Measurements from ENCODE around the gene ZNF787. TPM values are rescaled to one million over a fixed set of nuclear protein-coding genes. Genes with fewer than 3 reads are reported as not detected.
A peak's percentile ranks its signal among the peaks of the same experiment; 100 is the strongest.

The ZNF787 gene
- total and polyA plus RNA-seq, 2 of the 13 experiments (the other 11 are each of a cell fraction or from before 2014, with no cell fraction given): 15.1 to 42.8 TPM

- no peak overlapping the region for H2AFZ ChIP-seq (ENCODE audit: low read length)
These were observed 13.3 kb downstream of the ZNF787 start for GRCh38 chr19:56107626-56108351.

More at GRCh38 chr19:56107626-56108351, 13.3 kb downstream of the ZNF787 start:
- no TSS peak for BruUV-seq (replicated peaks)
- no peak for DNase-seq (ENCODE audit: low spot score)
- 93% methylated on average over 14 of the region's 27 CpGs for WGBS (ENCODE audit: low lambda C conversion rate)
- peaks cover 77% of the 10 kb centered on the region for H4K20me1 ChIP-seq (ENCODE audit: insufficient read depth, low read length)
- intact Hi-C loops (cut with micrococcal nuclease; ENCODE audit: unreplicated experiment): no loop called here
- FAIRE-seq: no peak
- H3K9me3 ChIP-seq (ENCODE audit: low read length): no peaks in the 10 kb centered on the region
- ChIA-PET POLR2A (interaction anchor here (1.0 kb wide), 1 partner anchor 63 kb away, joined by 5 read pairs; no protein-coding TSS in a partner anchor), CTCF (ENCODE audit: low intra/inter-chr PET ratio, low total read pairs) (no interaction called here)
- no peak overlapping the region for H3K9ac ChIP-seq (ENCODE audit: insufficient read depth, low read depth, low read length)
- H3K36me3 ChIP-seq (replicated peaks in 1 of 2; ENCODE audit: control insufficient read depth in 1 of 2, insufficient read depth in 2 of 2, low read length in 2 of 2): peaks cover 9 to 18% of the 10 kb centered on the region in 2 experiments; a peak in 4 of 5 replicates
- H3K4me2 ChIP-seq (ENCODE audit: low read depth, low read length): no peak overlapping the region
- no peak overlapping the region for H3K4me3 ChIP-seq (replicated peaks in 1 of 3; ENCODE audit: insufficient read depth in 1 of 3, low read depth in 2 of 3, low read length in 3 of 3)
- no peak for TF ChIP-seq PRPF4 (IDR thresholded peaks at IDR 0.05; ENCODE audit: low read depth, low read length, poor library complexity, severe bottlenecking)
- TF ChIP-seq NR2C2 (CRISPR knock-in tag; IDR thresholded peaks at IDR 0.05; ENCODE audit: borderline replicate concordance): peak; percentile 9; the same call in 1 of the 2 replicates
- TF ChIP-seq AGO2 (optimal IDR thresholded peaks at IDR 0.05; ENCODE audit: low read depth, low read length): peak; percentile 11
- TF ChIP-seq ZNF512 (CRISPR knock-in tag; IDR thresholded peaks at IDR 0.05): no peak
- TF ChIP-seq PHF20 (CRISPR knock-in tag; IDR thresholded peaks at IDR 0.05): no peak
- TF ChIP-seq ATF1 (CRISPR knock-in tag; IDR thresholded peaks at IDR 0.05): no peak
- TF ChIP-seq ZNF232 (CRISPR knock-in tag; IDR thresholded peaks at IDR 0.05; ENCODE audit: borderline replicate concordance): no peak
- no peak for TF ChIP-seq RFX5 (IDR thresholded peaks at IDR 0.05; ENCODE audit: low read depth, low read length)
- TF ChIP-seq ZSCAN25 (CRISPR knock-in tag; IDR thresholded peaks at IDR 0.05): peak; percentile 88
- TF ChIP-seq ZNF350 (CRISPR knock-in tag; IDR thresholded peaks at IDR 0.05; ENCODE audit: borderline replicate concordance, low read depth): no peak
- TF ChIP-seq ZNF496 (CRISPR knock-in tag; IDR thresholded peaks at IDR 0.05; ENCODE audit: insufficient replicate concordance): no peak
- TF ChIP-seq BORCS8-MEF2B (CRISPR knock-in tag; IDR thresholded peaks at IDR 0.05): no peak
- no peak for TF ChIP-seq ZBTB10 (CRISPR knock-in tag; IDR thresholded peaks at IDR 0.05; ENCODE audit: borderline replicate concordance)
- no peak for TF ChIP-seq MAZ (IDR thresholded peaks at IDR 0.05; ENCODE audit: borderline replicate concordance, low read depth, low read length)
- no peak for TF ChIP-seq MAZ (CRISPR knock-in tag; IDR thresholded peaks at IDR 0.05; ENCODE audit: low read depth)
- no peak for TF ChIP-seq HDAC6 (IDR thresholded peaks at IDR 0.05; ENCODE audit: low read depth, low read length)
- ATAC-seq: no peak
- no peak overlapping the region for H3K27ac ChIP-seq (ENCODE audit: extremely low read length, insufficient read depth, low read length)
- H3K27me3 ChIP-seq (ENCODE audit: control insufficient read depth in 1 of 2, insufficient read depth in 2 of 2, low read length in 2 of 2): no peaks in the 10 kb centered on the region
- in situ Hi-C loops (cut with HindIII; ENCODE audit: extremely low pct_ligation_motif_present, low pct_unique_long_range_greater_than_20kb): no loop called here
- H3K79me2 ChIP-seq (ENCODE audit: insufficient read depth, low read length): peaks cover 83% of the 10 kb centered on the region
- peaks cover 70% of the 10 kb centered on the region for H3K4me1 ChIP-seq (ENCODE audit: insufficient read depth, low read length)

Data from HepG2 (cell line).